GM21381 (cell line): ENCODE results near the gene ARL14EPL.

ENCODE experiments used
- ATAC-seq: cut with Tn5 transposase; IDR thresholded peaks from one replicate; pipeline ENCODE4 v1.9.1; 2021; ENCODE audit warnings: mild to moderate bottlenecking, moderate library complexity; ENCODE audit not compliant: unreplicated experiment

Gene ARL14EPL

DNA sequence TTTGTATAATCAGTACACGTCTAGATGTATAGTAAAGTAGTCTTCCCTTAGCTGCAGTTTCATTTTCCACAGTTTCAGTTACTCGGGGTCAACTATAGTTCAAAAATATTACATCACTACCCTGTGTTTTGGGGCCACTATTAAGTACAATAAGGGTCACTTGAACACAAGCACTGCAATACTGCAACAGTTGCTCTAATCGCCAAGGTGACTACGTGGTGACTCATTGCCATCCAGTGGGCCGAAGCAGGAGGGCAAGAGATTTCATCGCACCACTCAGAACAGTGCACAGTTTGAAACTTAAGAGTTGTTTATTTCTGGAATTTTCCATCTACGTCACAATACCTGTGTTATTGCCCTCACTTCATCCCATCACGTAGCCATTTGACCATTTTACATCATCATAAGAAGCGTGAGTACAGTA, at the start of gene ARL14EPL:
TSS of gene ARL14EPL (plus strand) at position 379 of the 424 bp plus-strand sequence. CDS start 18,994 bp downstream, outside the sequence.
- ATAC-seq: peak; percentile 67

DNA sequence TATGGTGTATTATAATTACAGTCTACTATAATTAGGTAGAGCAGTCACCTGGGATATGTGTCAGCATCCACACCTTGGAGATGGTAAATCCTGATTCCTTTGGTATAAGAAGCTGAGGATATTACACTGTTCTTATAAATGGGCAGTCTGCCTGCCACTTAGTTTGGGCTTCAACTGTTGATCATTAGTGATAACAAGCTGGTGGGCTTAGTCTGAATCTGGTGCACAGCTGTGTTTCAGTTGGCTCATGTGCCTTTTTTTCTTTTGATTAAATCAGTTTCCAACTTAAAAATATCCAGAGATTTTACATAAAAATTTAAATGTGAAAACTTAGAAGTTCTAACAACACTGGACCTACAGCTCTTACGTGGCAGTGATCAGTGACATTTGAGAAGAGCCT, 48.8 kb upstream of the ARL14EPL start:
- no peak for ATAC-seq

GRCh38 chr5:115985802-115986757, 46.2 kb upstream of the ARL14EPL start:
- no peak for ATAC-seq

- no peak for ATAC-seq
Observed at GRCh38 chr5:115988002-115988401, 44.3 kb upstream of the ARL14EPL start.

- ATAC-seq: no peak
Observed at GRCh38 chr5:115992848-115993350, 39.4 kb upstream of the ARL14EPL start.

DNA sequence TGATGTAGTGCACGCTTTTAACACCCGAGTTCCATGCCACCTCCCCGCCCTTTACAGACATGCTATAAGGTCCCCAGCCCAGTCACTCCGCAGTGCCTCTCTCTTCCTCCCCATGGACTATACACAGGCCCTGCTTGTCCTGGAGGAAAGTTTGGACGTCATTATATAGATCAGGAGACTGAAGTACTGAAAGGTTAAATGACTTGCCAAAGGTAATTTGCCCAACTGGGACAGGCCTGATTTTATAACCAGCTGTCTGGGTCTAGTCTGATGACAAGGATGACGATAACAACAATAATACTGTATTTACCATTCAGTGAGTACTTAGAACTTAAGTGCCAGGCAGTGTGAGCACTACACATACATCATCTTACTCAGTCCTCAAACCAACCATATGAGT, 36.9 kb upstream of the ARL14EPL start:
- ATAC-seq: no peak

GRCh38 chr5:116002116-116002906, 30.0 kb upstream of the ARL14EPL start:
- ATAC-seq: no peak

DNA sequence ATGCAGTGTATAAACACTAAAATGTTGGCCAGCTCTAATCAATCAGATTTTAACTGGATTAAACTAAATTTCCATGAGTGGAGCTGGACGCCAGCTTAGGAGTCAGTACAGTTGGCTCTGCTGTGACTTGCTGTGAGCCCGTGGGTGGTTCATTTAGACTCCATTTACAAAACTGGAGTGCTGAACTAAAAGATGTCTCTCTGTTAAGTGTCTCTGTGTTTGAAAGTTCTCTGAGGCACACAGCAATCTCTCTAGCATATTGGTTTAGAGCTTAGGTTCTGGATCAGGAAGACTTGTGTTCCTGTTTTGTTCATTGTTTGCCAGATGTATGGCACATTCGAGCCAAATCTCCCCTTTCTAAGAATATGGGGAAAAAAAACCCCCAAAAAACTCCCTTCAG, 28.0 kb upstream of the ARL14EPL start:
- no peak for ATAC-seq

DNA sequence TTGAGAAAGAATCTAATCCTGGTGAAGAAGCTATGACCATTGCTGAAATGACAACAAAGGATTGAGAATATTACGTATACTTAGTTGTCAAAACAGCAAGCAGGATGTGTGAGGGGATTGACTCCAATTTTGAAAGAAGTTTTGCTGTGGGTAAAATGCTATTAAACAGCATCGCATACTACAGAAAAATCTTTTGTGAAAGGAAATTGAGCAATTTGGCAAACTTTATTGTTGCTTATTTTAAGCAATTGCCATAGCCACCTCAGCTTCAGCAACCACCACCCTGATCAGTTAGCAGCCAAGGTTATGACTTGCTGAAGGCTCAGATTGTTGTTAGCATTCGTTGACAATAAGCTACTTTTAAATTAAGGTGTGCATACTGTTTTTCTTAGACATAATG, 22.5 kb upstream of the ARL14EPL start:
- ATAC-seq: no peak

GRCh38 chr5:116011046-116011445, 21.2 kb upstream of the ARL14EPL start:
- no peak for ATAC-seq

- no peak for ATAC-seq
Observed at GRCh38 chr5:116013207-116013785, 19.0 kb upstream of the ARL14EPL start.

DNA sequence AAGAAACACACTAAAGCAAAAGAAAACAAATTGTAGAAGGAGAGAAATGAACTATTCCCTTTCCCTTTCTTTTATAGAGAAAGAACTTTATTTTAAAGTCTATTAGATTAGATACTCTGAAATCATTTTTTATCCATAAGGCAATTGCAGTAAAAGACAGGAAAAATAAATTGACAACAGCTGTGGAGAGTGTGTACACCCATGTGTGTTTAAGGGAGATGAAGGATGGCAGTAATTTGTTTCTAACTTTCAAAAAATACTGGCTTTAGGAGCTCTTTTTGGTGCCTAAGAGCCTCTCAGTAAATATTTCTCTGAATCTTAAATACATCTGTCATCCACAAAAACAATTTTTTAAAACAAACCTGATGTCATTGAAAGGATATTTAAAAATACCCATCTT, 18.3 kb upstream of the ARL14EPL start:
- ATAC-seq: no peak

GRCh38 chr5:116023619-116024018, 8.7 kb upstream of the ARL14EPL start:
- ATAC-seq: no peak

DNA sequence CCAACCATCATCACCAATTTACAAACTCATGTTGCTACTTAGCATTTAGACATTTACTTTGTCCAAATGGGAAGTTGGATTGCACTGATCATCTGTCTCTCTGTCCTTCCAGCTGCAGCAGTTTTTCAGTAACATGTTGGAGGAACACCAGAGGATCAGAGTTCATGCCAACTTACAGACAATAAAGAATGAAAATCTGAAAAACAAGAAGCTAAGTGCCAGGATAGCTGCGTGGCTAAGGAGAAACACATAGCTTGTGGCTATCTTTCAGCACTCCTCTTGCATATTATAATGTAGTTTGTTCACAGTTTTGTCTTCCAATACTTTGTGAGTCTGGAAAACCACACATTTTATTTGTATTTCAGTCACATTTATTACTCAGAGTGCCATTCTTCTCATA, 6.4 kb upstream of the ARL14EPL start:
- ATAC-seq: no peak

GRCh38 chr5:116032991-116033390, 719 bp downstream of the ARL14EPL start:
- ATAC-seq: peak; percentile 44

DNA sequence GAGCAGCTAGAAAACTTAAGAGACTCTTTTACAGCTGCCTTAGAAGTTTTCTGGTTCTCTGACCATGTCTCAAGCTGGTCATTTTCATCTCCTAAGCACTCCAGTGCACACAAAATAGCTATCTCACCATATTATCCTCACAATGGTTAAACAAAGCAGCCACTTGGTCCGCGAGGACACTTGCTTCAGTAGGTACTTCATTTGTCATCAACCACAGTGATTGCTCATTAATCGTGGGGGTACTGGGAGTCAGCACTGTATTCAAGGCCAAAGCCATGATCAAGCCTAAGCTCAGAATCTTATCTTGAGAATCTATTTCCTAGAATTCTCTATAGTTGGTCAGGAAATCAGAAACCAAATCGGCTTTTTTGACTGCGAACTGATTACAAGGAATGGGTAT, 2.9 kb downstream of the ARL14EPL start:
- no peak for ATAC-seq

DNA sequence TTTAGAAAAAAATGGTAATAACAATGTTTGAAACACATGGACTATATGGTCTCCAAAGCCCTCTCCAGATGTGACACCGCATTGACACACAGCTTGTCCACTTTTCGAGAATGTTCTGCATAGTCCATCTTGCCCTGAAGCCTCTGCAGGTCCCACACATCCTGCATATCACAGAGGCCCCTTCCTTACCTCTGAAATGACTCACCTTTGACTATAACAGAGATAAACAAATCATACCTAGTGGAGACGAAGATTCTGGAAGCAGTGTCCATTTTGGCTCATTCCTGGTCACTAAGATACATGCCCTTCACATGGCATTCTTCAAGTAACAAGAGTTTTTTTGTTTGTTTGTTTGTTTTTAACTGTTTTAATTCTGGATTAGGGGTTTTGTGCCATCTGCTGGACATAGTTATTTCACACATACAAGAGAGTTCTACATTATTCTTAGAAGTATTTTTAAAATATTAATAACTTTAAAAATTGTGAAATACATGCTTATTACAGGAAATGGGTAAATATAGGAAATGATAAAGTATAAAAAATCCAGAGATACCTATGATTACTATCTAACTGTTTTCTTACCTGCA, 5.1 kb downstream of the ARL14EPL start:
- no peak for ATAC-seq

DNA sequence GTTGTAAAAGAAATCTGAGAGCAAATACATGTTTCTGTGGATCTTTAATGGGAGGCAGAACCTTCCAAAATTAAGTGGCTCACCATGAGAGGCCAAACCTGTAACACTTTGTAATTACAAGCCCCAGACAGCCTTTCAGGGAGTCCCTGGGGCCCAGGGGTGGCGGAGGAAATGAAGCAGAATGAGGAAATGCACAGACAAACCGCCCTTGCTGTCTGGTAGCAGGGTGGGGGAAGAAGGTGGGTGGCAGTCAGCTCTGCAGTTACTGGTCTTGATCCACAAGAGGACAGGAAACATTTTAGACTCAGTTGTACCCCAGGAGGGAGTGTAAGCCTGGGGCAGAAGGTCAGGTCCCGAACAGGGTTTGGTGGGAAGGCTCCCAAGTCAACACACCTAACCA, 6.5 kb downstream of the ARL14EPL start:
- ATAC-seq: peak; percentile 57

GRCh38 chr5:116042375-116042774, 10.1 kb downstream of the ARL14EPL start:
- no peak for ATAC-seq

DNA sequence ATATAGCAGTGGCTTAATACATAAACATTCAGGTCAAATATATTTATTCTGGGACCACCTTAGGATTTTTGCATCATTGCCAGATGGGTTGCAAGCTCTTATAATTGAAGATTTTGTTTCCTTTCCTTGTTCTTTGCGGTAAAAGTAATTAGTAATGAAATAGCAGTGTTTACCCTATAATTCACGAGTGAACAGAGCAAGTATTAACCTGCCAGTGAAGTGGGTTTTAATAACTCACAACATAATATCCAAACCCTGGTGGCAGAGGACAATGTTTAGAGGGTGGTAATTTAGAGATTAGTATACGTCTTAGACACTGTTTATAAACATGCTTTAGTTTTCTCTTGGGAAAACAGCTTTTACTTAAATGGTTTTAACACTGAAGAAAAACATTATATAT, 11.8 kb downstream of the ARL14EPL start:
- ATAC-seq: no peak

- no peak for ATAC-seq
Observed at GRCh38 chr5:116045821-116046220, 13.5 kb downstream of the ARL14EPL start.
